ENCODE results near the gene CYP11A1. TPM values are rescaled to one million over a fixed set of nuclear protein-coding genes. Genes with fewer than 3 reads are reported as not detected.
"Not testable (repeated sequence)": the region's sequence is repeated elsewhere in the genome, so short reads cannot be mapped to it uniquely, and the experiment has no call there.

Gene CYP11A1
- total and polyA plus RNA-seq, 10 of the 15 experiments (the other 5 are each of a cell fraction or from before 2014, with no cell fraction given), result 0.11 to 1.2 (median 0.23) TPM; not detected in 5

DNA sequence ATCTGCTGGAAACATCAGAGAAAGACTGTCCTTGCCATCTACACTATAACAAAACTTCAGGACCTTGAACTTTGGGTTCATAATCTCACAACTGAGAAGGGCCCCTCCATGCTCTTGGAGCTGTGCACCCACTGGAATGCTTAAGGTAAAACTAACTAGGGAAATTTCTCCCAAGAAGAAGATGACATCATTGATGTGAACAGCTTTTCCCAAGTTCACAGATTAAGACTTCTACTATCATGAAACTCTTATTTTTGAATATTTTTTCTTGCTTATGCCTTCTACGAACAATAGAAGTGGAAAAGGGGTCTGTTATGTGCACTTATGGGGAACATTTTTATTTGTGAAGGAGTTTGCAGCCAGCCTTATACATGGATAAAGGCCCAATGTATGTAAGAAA lies 5.0 kb downstream of the CYP11A1 start:
- no peak for DNase-seq (ENCODE audit: low read depth, low spot score)
- Histone ChIP-seq H3K27me3 (replicated peaks in 1 of 2; ENCODE audit: control insufficient read depth in 2 of 2, insufficient read depth in 2 of 2, low read length in 1 of 2) (peaks cover 4 to 5% of the 10 kb centered on the region in 2 experiments; a peak in 3 of 4 replicates), H3K79me2 (ENCODE audit: control insufficient read depth, insufficient read depth, low read length) (no peaks in the 10 kb centered on the region), H3K4me2 (ENCODE audit: control insufficient read depth, insufficient read depth) (no peak overlapping the region), H3K9ac (ENCODE audit: control insufficient read depth, insufficient read depth, low read length) (no peak overlapping the region), H2AFZ (ENCODE audit: control insufficient read depth, low read depth, low read length) (no peak overlapping the region), H4K20me1 (ENCODE audit: control insufficient read depth, insufficient read depth) (no peaks in the 10 kb centered on the region), H3K27ac (ENCODE audit: control insufficient read depth, insufficient read depth) (no peak overlapping the region), H3K4me3 (no peak overlapping the region), H3K4me1 (ENCODE audit: control insufficient read depth, insufficient read depth, low read length) (no peaks in the 10 kb centered on the region), H3K36me3 (ENCODE audit: control insufficient read depth in 2 of 2, insufficient read depth in 2 of 2, low read length in 1 of 2) (no peaks in the 10 kb centered on the region), H3K9me3 (replicated peaks; ENCODE audit: control insufficient read depth, insufficient read depth, low read length) (no peaks in the 10 kb centered on the region)
- WGBS (ENCODE audit: insufficient coverage, insufficient replicate concordance, low lambda C conversion rate, missing lambda C conversion rate), result 21% methylated on average over 1 of the region's 1 CpG
- TF ChIP-seq ZNF384 (IDR thresholded peaks at IDR 0.05; ENCODE audit: borderline replicate concordance, low read depth, low read length) (no peak), FOXM1 (IDR thresholded peaks at IDR 0.05; ENCODE audit: low read depth, low read length) (no peak), STAT1 (conservative IDR thresholded peaks at IDR 0.05) (no peak), SMAD1 (IDR thresholded peaks at IDR 0.05; ENCODE audit: low read depth, partially characterized antibody) (no peak), MEF2A (IDR thresholded peaks at IDR 0.05; ENCODE audit: insufficient read depth, low read depth, low read length) (no peak), CHD1 (IDR thresholded peaks at IDR 0.05; ENCODE audit: low read depth, low read length) (no peak)
- TF ChIP-seq, protein P1, sequence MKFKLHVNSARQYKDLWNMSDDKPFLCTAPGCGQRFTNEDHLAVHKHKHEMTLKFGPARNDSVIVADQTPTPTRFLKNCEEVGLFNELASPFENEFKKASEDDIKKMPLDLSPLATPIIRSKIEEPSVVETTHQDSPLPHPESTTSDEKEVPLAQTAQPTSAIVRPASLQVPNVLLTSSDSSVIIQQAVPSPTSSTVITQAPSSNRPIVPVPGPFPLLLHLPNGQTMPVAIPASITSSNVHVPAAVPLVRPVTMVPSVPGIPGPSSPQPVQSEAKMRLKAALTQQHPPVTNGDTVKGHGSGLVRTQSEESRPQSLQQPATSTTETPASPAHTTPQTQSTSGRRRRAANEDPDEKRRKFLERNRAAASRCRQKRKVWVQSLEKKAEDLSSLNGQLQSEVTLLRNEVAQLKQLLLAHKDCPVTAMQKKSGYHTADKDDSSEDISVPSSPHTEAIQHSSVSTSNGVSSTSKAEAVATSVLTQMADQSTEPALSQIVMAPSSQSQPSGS (IDR thresholded peaks at IDR 0.05; ENCODE audit: low read length), result no peak
- ATAC-seq, result no peak
- no TSS peak for BruUV-seq (replicated peaks)
- in situ Hi-C loops (cut with MboI) (no loop called here), intact Hi-C loops (cut with micrococcal nuclease; ENCODE audit: unreplicated experiment) (no loop called here)
- ChIA-PET RAD21 (ENCODE audit: unreplicated experiment) (interaction anchor here (1.0 kb wide), 1 partner anchor 55 kb away, joined by 3 read pairs; no protein-coding TSS in a partner anchor), POLR2A (no interaction called here), SMC1A (ENCODE audit: uncharacterized antibody, unreplicated experiment) (interaction anchor here (0.6 to 1.1 kb wide), 2 partner anchors 14 to 322 kb away, joined by 3 to 4 read pairs; no protein-coding TSS in a partner anchor), CTCF (no interaction called here)
- FAIRE-seq, result no peak

DNA sequence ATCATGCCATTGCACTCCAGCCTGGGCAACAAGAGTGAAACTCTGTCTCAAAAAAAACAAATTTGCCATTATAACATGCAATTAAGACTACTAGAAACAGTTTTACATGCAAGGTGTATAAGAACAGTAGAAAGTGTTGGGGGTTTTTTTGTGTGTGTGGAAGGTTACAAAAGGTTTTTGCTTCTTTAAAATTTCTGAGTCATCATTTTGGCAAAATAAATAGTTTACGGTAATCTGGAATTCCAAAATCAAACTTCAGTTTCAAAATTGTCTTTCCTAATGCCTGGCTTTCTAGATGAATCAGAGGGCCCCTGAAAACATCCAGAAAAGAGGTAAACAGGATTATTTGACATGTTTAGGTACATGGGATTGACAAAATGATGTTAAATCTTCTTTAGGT lies 6.6 kb downstream of the CYP11A1 start:
- H2AFZ ChIP-seq (ENCODE audit: control insufficient read depth, low read depth, low read length); H3K4me2 ChIP-seq (ENCODE audit: control insufficient read depth, insufficient read depth); H3K79me2 ChIP-seq (ENCODE audit: control insufficient read depth, insufficient read depth, low read length); H4K20me1 ChIP-seq (ENCODE audit: control insufficient read depth, insufficient read depth); RAD21 ChIA-PET (ENCODE audit: unreplicated experiment); H3K4me1 ChIP-seq (ENCODE audit: control insufficient read depth, insufficient read depth, low read length); DNase-seq (ENCODE audit: low read depth, low spot score); in situ Hi-C loops (cut with MboI); H3K9ac ChIP-seq (ENCODE audit: control insufficient read depth, insufficient read depth, low read length); FAIRE-seq; H3K4me3 ChIP-seq; POLR2A ChIA-PET; intact Hi-C loops (cut with micrococcal nuclease; ENCODE audit: unreplicated experiment); BruUV-seq (replicated peaks); H3K27ac ChIP-seq (ENCODE audit: control insufficient read depth, insufficient read depth); H3K36me3 ChIP-seq (ENCODE audit: control insufficient read depth in 2 of 2, insufficient read depth in 2 of 2, low read length in 1 of 2); ATAC-seq; H3K9me3 ChIP-seq (replicated peaks; ENCODE audit: control insufficient read depth, insufficient read depth, low read length); H3K27me3 ChIP-seq (replicated peaks in 1 of 2; ENCODE audit: control insufficient read depth in 2 of 2, insufficient read depth in 2 of 2, low read length in 1 of 2): not testable (repeated sequence)
- ChIA-PET SMC1A (ENCODE audit: uncharacterized antibody, unreplicated experiment) (interaction anchor here (1.0 kb wide), 1 partner anchor 9 kb away, joined by 4 read pairs; no protein-coding TSS in a partner anchor), CTCF (interaction anchor here (1.7 kb wide), 2 partner anchors 261 to 388 kb away, joined by 4 to 10 read pairs; no protein-coding TSS in a partner anchor)
- WGBS (ENCODE audit: insufficient coverage, insufficient replicate concordance, low lambda C conversion rate, missing lambda C conversion rate), result 27% methylated on average over 1 of the region's 1 CpG

DNA sequence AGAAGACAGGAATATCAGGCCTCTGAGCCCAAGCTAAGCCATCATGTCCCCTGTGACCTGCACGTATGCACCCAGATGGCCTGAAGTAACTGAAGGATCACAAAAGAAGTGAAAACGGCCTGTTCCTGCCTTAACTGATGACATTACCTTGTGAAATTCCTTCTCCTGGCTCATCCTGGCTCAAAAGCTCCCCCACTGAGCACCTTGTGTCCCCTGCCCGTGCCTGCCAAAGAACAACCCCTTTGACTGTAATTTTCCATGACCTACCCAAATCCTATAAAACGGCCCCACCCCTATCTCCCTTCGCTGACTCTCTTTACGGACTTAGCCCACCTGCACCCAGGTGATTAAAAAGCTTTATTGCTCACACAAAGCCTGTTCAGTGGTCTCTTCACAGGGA lies 8.1 kb downstream of the CYP11A1 start:
- H3K79me2 ChIP-seq (ENCODE audit: control insufficient read depth, insufficient read depth, low read length); H3K36me3 ChIP-seq (ENCODE audit: control insufficient read depth in 2 of 2, insufficient read depth in 2 of 2, low read length in 1 of 2); H3K9me3 ChIP-seq (replicated peaks; ENCODE audit: control insufficient read depth, insufficient read depth, low read length); H2AFZ ChIP-seq (ENCODE audit: control insufficient read depth, low read depth, low read length); H3K4me1 ChIP-seq (ENCODE audit: control insufficient read depth, insufficient read depth, low read length); H3K4me3 ChIP-seq; intact Hi-C loops (cut with micrococcal nuclease; ENCODE audit: unreplicated experiment); DNase-seq (ENCODE audit: low read depth, low spot score); H3K27ac ChIP-seq (ENCODE audit: control insufficient read depth, insufficient read depth); FAIRE-seq; BruUV-seq (replicated peaks); H4K20me1 ChIP-seq (ENCODE audit: control insufficient read depth, insufficient read depth); H3K9ac ChIP-seq (ENCODE audit: control insufficient read depth, insufficient read depth, low read length); RAD21 ChIA-PET (ENCODE audit: unreplicated experiment); H3K4me2 ChIP-seq (ENCODE audit: control insufficient read depth, insufficient read depth); ATAC-seq; H3K27me3 ChIP-seq (replicated peaks in 1 of 2; ENCODE audit: control insufficient read depth in 2 of 2, insufficient read depth in 2 of 2, low read length in 1 of 2); in situ Hi-C loops (cut with MboI); POLR2A ChIA-PET: not testable (repeated sequence)
- WGBS (ENCODE audit: insufficient coverage, insufficient replicate concordance, low lambda C conversion rate, missing lambda C conversion rate), result 36% methylated on average over 6 of the region's 6 CpGs
- CTCF ChIA-PET, result interaction anchor here (1.1 to 1.7 kb wide), 2 partner anchors 16 to 386 kb away, joined by 4 to 10 read pairs; no protein-coding TSS in a partner anchor
- SMC1A ChIA-PET (ENCODE audit: uncharacterized antibody, unreplicated experiment), result interaction anchor here (0.8 kb wide), 1 partner anchor 181 kb away, joined by 3 read pairs; the partner anchor contains the start of gene ARID3B
